ENCODE results near the gene LDLRAD4.
"Not testable (repeated sequence)": the region's sequence is repeated elsewhere in the genome, so short reads cannot be mapped to it uniquely, and the experiment has no call there.

LDLRAD4 gene

DNA sequence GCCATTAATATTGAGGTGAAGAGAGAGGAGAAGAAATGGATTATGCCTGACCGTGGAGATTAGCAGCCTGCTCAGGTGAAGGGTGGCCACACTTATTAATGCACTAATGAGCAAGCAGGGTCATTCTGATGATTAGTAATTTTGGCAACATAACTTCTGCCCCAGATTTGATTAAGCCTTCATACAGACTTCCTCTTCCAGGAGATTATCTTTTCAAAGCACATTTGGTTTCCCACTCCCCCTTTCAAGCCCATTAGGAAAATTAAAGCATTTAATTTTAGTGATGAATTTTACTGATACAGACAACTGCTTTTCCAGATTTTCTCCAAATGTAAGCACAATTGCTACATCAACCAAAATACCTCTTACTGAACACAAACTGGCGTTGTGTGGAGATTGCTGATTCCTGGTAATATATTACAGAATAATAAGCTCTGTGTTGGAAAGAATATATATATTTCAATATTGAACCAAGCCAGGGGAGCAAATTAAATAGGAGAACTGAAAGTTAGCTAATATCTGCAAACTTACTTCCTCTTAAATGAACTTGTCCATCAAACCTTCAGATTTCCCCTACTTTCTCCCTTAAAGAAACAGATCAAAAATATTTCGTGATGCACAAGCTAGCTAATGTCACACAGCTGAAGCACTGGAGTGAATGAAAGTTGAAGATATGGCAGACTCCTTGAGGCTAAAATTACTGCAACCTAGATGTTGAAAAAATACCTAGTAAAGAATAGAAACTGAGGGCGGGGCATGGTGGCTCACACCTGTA lies 367.0 kb downstream of the LDLRAD4 start:
- no peak for FAIRE-seq

- FAIRE-seq, result no peak
Observed at GRCh38 chr18:13587001-13587400, 368.4 kb downstream of the LDLRAD4 start.

- no peak for FAIRE-seq
Observed at GRCh38 chr18:13587477-13587876, 368.9 kb downstream of the LDLRAD4 start.

- no peak for FAIRE-seq
Observed at GRCh38 chr18:13587937-13588336, 369.4 kb downstream of the LDLRAD4 start.

DNA sequence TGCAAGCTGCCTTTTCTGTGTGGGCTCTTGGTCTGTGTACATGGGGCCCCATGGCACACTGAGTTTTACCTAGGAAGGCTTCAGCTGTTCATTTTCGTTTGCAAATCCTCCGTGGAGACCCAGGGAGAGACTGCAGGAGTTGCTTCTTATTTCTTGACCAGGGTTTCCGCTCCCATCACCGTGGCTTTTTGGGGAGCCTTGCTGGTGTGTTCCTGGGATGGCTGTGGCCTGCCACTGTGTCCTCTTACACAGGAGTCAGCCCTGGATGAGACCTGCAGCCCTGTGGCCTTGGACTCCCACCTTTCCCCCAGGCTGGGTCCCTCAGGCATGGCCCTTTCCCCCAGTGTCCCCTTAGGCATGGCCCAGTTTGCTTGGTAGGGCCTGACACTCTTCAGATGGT lies 370.8 kb downstream of the LDLRAD4 start:
- FAIRE-seq, result no peak

GRCh38 chr18:13589943-13590342 lies 371.4 kb downstream of the LDLRAD4 start:
- FAIRE-seq, result no peak

GRCh38 chr18:13592246-13592645 lies 373.7 kb downstream of the LDLRAD4 start:
- no peak for FAIRE-seq

- no peak for FAIRE-seq
Observed at GRCh38 chr18:13594551-13594950, 376.0 kb downstream of the LDLRAD4 start.

DNA sequence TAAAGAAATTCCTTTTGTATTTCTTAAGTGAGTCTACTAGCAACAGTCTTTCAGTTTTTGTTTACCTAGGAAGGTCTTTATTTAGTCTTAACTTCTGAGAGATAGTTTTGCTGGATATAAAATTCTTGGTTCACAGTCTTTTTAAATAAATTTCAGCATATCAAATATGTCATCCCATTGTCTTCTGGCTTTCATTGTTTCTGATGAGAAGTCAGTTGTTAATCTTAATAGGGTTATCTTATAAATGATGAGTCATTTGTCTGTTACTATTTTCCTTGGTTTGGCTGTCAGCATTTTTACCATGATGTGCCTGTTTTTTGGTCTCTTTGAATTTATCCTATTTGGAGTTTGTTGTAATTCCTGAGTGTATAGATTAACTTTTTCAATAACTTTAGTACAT lies 378.5 kb downstream of the LDLRAD4 start:
- no peak for FAIRE-seq

- no peak for FAIRE-seq
Observed at GRCh38 chr18:13598591-13598990, 380.0 kb downstream of the LDLRAD4 start.

GRCh38 chr18:13599031-13599430 lies 380.5 kb downstream of the LDLRAD4 start:
- no peak for FAIRE-seq

DNA sequence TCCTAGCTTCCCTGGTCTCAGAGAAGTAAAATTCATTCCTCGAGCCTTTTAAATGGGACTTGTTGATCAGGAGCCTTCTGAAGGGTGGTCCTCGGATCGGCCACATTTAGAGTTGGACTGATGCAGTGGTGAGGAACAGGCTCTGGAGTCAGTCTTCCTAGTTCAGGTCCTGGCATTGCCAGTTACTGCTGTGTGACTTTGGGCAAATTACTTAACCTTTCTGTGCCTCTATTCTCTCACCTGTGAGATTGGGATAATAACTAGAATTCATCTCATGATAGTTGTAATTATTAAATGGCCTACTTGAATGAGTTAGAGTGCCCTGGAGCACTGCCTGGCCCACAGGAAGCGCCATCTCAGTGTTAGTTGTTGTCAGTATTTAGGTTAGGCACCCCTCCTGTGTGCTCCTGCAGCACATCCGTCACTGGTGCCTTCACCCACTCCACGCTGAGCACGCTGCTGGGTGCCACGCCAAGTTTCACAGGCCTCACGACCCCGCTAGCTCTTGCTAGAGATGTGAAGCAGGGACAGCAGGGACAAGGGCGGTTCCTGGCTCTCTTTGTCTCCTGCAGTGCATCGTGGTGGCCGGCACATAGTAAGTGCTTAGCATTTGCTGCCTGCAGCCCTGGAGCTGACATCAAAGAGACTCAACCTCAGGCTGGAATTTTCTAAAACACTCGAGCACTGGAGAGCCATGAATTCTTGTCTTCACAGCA lies 384.9 kb downstream of the LDLRAD4 start:
- no peak for FAIRE-seq

- no peak for FAIRE-seq
Observed at GRCh38 chr18:13604786-13605185, 386.2 kb downstream of the LDLRAD4 start.

GRCh38 chr18:13605477-13605876 lies 386.9 kb downstream of the LDLRAD4 start:
- FAIRE-seq, result no peak

DNA sequence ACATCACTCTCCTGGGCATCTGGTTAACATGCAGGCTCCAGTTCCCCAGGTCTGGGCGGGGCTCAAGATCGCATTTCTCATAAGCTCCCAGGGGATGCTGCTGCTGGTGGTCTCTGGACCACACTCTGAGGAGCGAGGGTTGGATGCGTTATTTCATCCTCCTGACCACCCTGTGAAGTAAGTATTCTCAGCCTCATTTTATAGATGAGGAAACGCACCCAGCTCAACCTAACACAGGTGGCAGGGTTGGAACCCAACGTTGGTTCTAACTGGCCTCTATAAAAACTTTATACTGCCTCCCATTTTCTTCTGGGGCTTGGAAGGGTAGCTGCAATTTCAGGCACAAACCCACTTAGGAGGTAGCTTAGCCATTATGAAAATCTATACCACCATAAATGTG lies 387.3 kb downstream of the LDLRAD4 start:
- no peak for FAIRE-seq

GRCh38 chr18:13606604-13607254 lies 388.2 kb downstream of the LDLRAD4 start:
- FAIRE-seq, result peak; percentile 94

- not testable (repeated sequence) for FAIRE-seq
Observed at GRCh38 chr18:13608024-13608562, 389.5 kb downstream of the LDLRAD4 start.

DNA sequence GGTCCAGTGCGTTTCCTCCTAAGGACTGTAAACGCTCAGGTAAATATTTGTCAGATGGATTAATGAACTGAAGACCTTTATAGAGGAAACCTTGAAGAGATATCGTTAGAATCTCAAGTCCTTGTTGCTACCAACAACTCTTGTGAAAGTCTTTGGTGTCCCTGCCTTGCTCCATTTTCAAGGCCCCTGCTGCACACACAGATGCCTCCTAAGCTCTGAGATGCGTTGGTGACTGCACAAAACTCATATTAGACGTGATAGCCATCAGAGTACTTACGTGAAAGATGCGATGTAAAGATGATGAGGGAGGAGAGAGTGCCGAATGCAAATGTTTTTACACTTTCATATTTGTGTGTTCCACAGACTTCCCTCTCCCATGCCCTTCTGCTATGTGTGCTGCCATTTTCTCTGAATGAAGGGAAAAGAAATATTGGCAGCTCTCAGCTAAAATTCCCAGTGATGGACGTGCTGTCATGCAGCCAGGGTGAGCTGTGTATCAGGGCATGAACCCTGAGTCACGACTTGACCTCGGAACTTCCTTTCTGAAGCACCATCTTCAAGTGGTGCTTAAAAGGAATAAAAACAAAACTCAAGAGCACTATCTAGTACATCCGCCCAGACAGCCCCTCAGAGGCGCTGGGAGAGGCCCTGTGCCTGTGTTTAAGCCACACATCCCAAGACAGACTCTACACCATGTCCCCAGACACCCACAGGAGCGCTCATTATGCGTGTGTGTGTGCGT lies 390.4 kb downstream of the LDLRAD4 start:
- no peak for FAIRE-seq

DNA sequence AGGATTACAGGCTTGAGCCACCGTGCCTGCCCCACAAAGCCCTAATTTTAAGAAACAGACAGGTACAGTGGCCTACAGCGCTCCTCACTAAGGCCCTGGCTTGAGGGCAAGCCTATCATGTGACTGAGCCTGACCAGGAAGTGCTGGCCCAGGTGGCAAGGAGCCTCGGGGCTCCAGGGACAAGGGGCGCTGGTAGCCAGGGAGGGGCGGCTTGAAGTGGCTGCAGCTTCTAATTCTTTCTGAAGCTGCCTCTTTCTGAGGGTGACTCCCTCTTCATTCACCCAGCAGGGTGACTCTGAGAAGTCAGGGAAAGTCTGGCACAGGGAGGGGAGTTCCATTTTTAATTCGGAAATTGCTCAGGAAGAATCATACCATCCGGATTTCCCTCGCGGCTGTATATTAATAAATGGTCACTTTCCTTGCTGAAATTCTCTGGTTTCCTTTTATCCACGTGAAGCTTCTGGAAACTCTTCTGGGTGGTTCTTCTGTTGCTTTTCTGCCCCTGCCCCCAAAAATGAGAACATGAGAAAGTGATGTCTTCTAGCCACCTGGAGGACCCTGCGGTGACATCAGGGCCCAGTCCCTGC lies 392.1 kb downstream of the LDLRAD4 start:
- FAIRE-seq, result no peak

DNA sequence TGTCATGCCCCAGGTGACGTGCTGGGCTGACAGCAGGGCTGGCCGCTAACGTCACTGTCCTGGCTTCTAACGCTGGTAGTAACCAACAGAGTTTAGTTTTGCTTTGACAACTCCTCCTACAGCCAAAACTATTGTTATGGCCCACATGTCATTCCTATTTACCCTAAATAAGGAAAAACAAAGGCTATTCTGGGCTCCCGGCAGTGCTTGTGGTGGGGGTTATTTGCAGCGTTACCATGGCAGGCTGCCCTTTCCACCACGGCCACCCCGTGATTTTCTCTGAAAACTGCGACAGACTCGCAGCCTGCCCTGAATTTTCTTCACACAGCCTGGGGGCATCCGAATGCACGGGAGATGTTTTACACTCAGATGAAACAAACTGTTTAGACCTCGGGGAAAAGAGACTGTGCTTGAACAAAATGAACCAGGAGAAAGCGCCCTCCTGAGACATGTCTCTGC lies 392.6 kb downstream of the LDLRAD4 start:
- peak; percentile 8 for FAIRE-seq

DNA sequence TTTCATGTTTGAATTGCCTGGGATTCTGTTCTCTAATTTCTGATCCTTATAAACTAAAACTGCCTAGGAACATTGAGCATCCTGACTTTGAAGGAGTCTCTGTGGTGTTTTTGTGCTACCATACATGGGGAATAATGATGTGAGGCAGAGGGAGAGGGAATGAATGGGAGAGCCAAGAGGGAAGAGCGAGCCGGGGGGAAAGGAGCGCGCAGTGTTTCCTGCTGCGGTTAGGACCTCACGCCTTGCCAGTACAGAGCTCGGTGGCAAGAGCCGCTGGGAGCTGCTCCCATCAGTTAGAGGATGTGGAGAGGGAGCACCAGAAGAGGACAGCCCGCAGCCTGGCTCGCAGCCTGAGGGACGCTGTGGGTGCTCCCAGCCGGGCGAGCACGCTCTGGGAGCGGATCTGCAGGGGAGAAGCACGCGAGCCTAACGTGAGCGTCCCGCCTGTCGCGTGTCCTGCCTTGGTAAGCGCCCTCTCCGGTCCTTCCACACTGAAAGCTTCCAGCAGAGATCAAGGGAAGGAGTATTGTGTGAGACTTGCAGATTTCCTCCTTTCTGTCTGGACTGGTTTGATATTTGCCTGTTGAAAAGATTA lies 393.1 kb downstream of the LDLRAD4 start:
- no peak for FAIRE-seq

Data from endometrium (tissue), 2 donors.